GM15510 (cell line): ENCODE data around the gene MYLK.

Source experiments
- POLR2A ChIP-seq: IDR thresholded peaks from 3 replicates; pipeline ENCODE4 v1.6.1; 2011; ENCODE audit warnings: borderline replicate concordance; ENCODE audit not compliant: insufficient read length; ENCODE audit errors: extremely low read depth

The MYLK gene

DNA sequence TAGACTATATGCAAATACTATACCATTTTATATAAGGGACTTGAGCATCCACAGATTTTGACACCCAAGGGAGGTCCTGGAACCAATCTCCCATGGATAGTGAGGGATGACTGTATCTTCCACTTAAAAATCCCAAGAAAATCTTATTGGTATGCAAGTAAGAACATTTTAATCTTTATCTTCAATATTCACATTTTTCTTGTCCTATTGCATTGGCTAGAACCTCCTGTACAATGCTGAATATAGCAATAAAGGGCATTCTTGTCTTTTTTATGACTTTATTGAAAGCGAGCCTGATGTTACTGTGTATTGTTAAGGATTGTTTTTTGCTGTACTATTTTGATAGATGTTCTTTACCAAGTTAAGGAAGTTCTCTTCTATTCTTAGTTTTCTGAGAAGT is 36.9 kb downstream of the MYLK start:
- no peak for TF ChIP-seq POLR2A

DNA sequence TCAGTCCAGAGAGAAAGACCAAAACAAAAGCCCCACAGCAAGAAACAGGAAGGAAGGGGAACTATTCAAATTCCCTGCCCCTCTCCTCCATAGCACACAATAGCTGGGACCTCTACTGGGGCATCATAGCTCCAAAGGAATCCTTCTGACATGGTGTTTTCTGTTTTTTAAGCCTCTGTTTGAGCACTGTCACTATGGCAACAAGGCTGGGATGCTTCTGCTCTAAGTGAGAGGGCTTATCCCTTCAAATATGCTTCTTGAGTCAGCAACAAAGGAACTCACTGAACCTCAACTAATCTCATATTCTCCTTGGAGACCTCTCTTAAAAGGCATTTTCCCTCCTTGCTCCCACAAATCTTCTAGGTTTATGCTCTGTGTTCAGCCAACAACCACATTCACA is 40.5 kb downstream of the MYLK start:
- TF ChIP-seq POLR2A: no peak

DNA sequence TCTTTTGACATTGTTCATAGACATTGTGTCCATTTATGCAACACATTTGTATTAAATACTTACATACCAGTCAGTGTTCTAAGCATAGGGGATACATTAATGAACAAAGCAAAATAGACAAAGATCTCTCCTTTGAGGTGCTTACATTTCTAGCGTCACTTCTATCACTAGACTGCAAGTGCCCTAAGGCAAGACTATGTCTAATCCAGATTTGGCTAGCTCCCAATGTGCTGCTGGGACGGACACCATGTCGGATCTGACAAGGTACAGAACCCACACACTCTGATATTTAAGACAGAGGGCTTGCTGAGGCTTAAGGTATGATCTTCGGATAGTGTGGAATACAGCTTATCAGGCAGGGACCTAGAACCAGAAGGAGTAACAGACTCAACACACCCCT is 41.4 kb downstream of the MYLK start:
- TF ChIP-seq POLR2A: no peak

DNA sequence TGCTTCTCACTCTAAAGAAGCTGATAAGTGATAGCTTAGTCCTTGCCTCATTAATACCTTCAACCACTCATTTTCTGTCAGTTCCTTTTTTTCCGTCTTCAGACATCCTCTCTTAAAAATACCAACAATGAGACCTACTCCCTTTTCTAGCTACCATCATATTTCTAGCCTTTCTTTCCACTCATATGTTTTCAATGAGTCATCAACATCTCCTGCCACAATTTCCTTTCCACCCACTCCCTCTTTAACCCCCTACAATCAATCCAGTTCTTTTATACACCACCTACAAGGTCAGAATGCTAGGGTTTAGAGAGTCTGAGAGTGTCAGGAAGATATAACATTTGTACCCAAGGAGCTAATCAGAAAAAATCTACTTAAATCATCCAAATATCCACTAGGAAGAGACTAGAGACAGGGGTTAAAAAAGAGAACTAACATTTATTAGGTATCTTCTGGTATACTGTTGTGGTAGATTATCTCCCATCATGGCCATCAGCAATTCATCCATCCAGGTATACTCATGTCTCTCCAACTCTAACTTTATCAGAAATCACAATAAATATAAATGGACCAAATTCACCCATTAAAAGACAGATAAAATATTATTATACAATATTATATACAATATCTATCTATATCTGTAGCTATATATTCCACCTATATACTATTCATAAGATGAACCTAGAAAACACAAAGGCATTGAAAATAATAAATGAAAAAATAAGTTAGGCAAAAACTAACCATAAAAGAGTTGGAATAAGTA is 42.5 kb downstream of the MYLK start:
- no peak for TF ChIP-seq POLR2A

DNA sequence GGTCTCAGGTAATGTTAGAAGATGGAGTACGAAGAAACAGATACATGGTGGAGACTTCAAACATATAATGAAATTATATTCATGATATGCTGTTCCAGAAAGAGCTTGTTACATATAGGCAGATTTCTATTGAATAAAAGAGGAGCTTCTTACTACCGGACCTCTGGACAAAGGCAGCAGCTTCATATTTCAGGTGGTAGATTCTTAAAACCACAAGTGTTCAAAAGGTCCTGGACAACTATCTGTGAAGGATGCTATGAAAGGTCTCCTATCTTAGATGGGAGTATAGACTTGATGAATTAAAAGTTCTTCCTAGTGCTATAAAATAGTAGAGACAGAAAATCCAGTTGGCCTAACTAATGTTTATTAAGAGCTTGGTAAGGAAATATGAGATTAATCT is 43.2 kb downstream of the MYLK start:
- TF ChIP-seq POLR2A: no peak

DNA sequence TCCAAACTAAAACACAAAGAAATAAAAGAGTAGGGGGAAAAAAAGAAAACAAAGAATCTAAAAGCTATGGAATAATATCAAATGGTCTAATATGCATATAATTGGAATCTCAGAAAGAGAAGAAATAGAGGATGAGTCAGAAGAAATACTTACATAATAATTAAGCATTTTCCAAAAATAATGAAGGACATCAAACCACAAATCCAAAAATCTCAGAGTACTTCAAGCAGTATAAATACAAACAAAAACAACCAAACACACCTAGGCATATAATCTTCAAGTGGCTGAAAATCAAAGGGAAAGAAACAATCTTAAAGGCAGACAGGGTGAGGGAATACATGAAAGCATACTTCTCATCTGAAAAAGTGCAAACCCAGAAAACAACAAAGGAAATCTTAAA is 46.3 kb downstream of the MYLK start:
- no peak for TF ChIP-seq POLR2A

DNA sequence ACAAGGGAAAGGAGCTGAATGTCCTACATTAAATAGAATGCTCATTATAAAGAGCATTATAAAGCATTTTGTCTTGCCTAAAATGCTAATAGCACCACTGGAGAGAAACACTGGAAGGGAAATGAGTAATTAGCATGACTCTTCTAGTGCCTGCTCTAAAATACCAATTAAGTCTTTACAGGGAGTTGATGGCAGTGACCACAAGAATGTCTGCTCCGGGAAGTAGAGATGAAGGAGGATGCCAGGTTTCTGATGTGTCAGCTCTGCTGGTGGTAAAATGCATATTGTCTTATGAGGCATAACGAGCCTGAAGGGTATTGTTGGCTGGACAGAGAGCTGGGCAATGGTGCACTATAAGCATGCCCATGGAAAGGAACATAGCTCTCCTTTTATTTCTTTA is 49.5 kb downstream of the MYLK start:
- no peak for TF ChIP-seq POLR2A

DNA sequence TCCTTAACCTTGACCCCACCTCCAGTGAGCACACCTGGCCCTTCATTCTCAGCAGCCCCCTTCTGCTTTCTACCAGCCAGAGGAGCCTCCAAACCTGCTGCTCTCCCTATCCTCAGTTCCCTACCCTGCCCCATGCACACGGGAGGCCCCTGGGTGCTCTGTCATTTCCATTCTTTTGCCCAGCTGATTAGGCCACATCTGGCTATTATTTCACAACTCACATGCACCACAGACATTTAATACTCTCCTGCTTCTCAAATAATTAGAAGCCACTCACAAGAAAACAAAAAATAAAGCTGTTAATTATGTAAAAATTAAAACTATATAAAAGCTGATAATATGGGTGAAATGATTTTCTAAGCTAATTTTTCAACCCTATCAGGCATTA is 50.7 kb downstream of the MYLK start:
- TF ChIP-seq POLR2A: no peak

DNA sequence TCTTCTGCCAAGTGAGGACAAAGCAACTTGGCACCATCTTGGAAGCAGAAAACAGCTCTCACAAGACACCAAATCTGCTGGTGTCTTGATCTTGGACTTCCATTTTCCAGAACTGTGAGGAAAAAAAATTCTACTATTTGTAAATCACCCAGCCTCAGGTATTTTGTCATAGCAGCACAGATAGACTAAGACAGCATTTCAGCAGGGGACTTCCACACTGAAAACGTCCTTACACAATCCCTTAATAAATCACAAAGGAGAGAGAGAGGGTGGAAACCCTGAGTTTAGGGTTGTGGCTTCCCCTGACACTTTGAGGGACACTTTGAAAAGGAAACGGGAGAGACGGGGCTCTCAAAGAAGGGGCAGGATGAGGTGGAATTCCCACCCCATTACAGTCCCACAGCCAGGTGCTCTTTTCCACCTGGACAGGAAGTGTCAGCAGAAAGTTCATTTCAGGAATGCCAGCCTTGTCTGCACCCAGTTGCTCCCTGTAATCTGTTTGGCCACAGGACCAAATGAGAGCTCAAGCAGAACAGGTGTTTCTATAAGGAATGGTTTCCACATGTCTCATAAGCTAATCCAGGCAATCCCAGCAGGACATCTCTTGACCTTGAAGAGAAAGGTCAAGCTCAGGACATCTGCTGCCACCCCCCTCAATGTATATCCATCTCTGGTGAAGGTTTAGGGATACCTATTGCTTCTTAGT is 51.3 kb downstream of the MYLK start:
- no peak for TF ChIP-seq POLR2A

DNA sequence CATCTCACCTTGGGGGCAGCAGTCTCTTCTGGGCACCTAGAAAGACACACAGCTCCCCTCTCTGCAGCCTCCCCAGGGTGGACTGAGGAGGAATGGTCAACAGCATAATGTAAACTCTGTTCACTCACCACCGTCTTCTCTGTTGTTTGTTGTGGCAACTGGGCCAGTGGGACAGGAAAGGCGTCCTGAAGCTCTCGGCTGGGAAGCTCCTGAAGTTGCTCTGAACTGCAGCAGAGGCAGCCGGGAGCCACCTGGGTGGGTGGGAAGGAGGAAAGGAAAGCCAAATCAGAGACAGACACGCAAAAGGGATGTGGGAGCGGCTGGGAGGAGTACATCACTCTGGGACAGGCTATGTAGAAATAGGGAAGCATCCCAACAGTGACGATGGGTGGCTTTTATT is 52.7 kb downstream of the MYLK start:
- no peak for TF ChIP-seq POLR2A

DNA sequence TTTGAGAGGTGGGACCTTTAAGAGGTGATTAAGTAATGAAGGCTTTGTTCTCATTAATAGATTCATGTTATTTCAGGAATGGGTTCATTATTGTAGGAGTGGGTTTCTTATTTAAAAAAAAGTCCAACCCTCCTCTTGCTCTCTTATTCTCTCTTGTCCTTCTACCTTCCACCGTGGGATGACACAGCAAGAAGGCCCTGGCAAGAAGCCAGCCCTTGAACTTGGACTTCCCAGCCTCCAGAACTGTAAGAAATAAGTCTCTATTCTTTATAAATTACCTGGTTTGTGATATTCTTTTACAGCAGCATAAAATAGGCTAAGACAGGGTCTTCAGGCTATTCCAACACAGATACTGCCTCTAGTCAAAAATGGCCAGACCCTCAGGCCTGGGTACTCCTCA is 62.2 kb downstream of the MYLK start:
- TF ChIP-seq POLR2A: no peak

DNA sequence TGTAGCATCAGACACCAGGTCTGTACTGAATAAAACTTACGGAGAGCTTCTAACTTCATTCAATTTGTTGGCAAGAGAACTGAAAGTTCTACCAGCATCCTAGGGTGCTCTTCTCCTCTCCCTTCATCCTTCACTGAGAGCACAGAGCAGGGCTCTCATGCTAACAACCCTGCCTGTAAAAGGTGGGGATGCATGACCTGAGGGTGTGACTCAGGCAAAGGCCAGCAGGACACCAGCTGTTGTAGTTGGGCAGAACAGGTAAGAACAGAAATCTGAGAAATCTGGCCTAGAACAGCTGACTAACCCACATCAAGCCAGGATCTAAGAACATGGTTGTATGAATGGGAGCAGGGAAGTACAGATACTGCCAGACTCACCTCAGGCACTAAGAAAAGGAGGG is 64.2 kb downstream of the MYLK start:
- no peak for TF ChIP-seq POLR2A

DNA sequence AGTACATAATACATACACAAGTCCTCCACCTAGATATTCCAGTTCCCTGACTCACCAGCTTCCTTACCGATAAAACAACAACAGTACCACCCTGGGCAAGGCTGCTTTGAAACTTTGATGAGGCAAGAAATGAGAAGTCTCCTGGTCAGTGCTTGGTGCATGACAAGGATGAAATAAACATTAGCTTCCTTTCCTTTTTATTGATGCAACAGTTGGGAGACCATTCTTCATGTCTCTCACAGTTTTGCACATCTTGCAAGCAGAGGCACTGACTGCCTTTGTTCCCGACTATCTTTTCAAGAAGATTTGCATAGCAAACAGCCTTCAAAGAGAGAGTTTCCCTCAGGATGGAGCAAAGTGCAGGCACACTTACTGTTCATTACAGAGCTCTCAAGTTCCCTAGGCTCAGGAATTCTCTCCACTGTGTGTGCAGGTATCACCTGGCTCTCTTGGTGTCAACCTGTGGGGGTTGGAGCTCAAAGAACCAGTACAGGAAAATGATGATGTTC is 65.2 kb downstream of the MYLK start:
- no peak for TF ChIP-seq POLR2A

DNA sequence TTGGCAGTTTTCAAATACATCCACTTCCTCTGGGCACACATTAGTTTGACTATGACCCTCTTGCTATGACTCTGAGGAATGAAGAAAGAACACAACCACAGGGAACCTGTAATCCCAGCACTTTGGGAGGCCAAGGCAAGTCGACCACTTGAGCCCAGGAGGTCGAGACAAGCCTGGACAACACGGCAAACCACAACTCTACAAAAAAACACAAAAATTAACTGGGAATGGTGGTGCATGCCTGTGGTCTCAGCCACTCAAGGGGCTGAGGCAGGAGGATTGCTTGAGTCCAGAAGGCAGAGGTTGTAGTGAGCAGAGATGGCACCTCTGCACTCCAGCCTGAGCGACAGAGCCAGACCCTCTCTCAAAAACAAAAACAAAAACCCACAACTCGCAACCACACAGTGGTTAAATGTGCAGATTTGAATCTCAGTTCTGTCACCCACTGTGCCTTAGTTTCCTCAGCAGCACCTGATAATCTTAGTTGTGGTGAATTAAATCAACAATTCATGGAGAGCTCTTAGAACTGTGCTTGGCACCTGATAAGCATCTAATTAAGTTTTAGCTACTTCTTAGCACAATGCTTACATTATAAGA is 65.7 kb downstream of the MYLK start:
- TF ChIP-seq POLR2A: no peak

DNA sequence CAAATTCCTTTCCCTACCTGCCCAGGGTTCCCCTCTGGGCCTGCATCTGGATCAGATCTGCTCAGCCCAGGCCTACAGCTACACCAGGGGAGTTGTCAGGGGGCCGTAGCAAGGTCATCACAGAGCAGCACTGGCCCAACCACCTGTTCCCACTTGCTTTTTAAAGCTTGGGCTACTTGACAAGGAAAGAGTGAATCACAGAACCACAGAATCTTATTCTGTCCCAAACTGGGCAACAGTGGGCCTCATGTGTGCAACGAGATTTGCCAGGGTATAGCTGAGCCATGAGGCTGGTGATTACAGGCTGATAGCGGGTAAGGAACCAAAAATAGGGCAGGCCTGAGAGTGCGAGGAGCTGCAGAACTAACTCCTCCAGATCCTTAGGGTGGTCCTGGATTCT is 66.7 kb downstream of the MYLK start:
- no peak for TF ChIP-seq POLR2A
